ENCODE data around the gene SLC5A11. TPM values are rescaled to one million over a fixed set of nuclear protein-coding genes. Genes with fewer than 3 reads are reported as not detected.

The SLC5A11 gene
- total RNA-seq, 1 experiment from 2014 or later = 0.22 TPM

GRCh38 chr16:24837969-24838368 lies 7.8 kb upstream of the SLC5A11 start:
- Histone ChIP-seq H2BK5ac (ENCODE audit: insufficient read length, low read length) (no peak overlapping the region), H3K18ac (ENCODE audit: insufficient read length, low read depth, low read length) (no peak overlapping the region), H4K8ac (replicated peaks; ENCODE audit: insufficient read length, low read depth, low read length) (no peak overlapping the region), H4K20me1 (ENCODE audit: control insufficient read depth, insufficient read depth, insufficient read length) (no peaks in the 10 kb centered on the region), H3K14ac (ENCODE audit: insufficient read depth, low read length) (no peak overlapping the region), H3T11ph (ENCODE audit: low read length) (no peak overlapping the region), H2BK120ac (ENCODE audit: low read depth, low read length, poor library complexity, severe bottlenecking) (no peak overlapping the region), H3K9ac (ENCODE audit: extremely low read depth, insufficient read length, low read length) (no peak overlapping the region), H3K27ac (ENCODE audit: insufficient read length, low read depth, low read length) (no peak overlapping the region), H2AFZ (ENCODE audit: low read length) (no peak overlapping the region), H4K5ac (ENCODE audit: insufficient read length, low read depth, low read length) (no peak overlapping the region), H2BK20ac (ENCODE audit: low read depth, low read length, poor library complexity, severe bottlenecking) (no peak overlapping the region), H3K23ac (ENCODE audit: insufficient read length, low read depth, low read length) (no peak overlapping the region), H3K56ac (ENCODE audit: insufficient read length, low read depth, low read length) (no peak overlapping the region), H2BK15ac (ENCODE audit: low read depth, low read length) (no peak overlapping the region), H2BK12ac (ENCODE audit: insufficient read length, low read depth, low read length) (no peak overlapping the region), H3K4me2 (ENCODE audit: insufficient read depth, insufficient read length, low read length) (no peak overlapping the region), H3K4ac (ENCODE audit: low read depth, low read length) (no peak overlapping the region), H3K79me2 (ENCODE audit: insufficient read depth, low read length) (no peaks in the 10 kb centered on the region), H3K4me1 (ENCODE audit: insufficient read depth, low read length) (no peaks in the 10 kb centered on the region), H3K23me2 (ENCODE audit: insufficient read length, low read depth, low read length, poor library complexity, severe bottlenecking) (no peaks in the 10 kb centered on the region), H3K79me1 (ENCODE audit: insufficient read depth, low read depth, low read length, poor library complexity, severe bottlenecking) (no peaks in the 10 kb centered on the region), H3K9me3 (ENCODE audit: control insufficient read depth, low read depth, low read length) (no peaks in the 10 kb centered on the region), H2AK5ac (ENCODE audit: insufficient read length, low read length) (no peak overlapping the region), H4K91ac (ENCODE audit: insufficient read length, low read depth, low read length) (no peak overlapping the region), H3K27me3 (ENCODE audit: insufficient read depth, low read length) (no peaks in the 10 kb centered on the region)
- no peak for DNase-seq
- Mint-ChIP-seq H3K9me3 (no peaks in the 10 kb centered on the region; a peak in 1 of 5 replicates), H3K4me3 (no peak overlapping the region), H3K4me1 (peaks cover 0 to 3% of the 10 kb centered on the region in 2 experiments; a peak in 1 of 4 replicates), H3K27ac (no peak overlapping the region), H3K27me3 (ENCODE audit: low read depth) (no peaks in the 10 kb centered on the region), H3K36me3 (ENCODE audit: insufficient read depth in 1 of 3, low read depth in 3 of 3) (no peaks in the 10 kb centered on the region)
- no CpG with 5 or more reads among the region's 9 CpGs for WGBS (ENCODE audit: extremely low coverage, insufficient read length, low lambda C conversion rate)
- TF ChIP-seq CTCF (conservative IDR thresholded peaks at IDR 0.05) = no peak

Measured in H9 (cell line).